Right lung (tissue), 5 donors: Measurements from ENCODE around the gene LACC1. TPM values are rescaled to one million over a fixed set of nuclear protein-coding genes. Genes with fewer than 3 reads are reported as not detected.

ENCODE experiments used
- DNase-seq, 2 donors: peaks; one replicate each; pipeline ENCODE4 v3.0.0-alpha.2; 2013
- polyA plus RNA-seq, 5 donors: library from polyadenylated mRNA; unstranded; fragments of 120-200 nt; gene quantifications; one replicate each; pipeline versions ENCODE4 v1.2.1 to v1.2.3, GENCODE V29; 2013; ENCODE audit warnings: inconsistent platforms in 1 of 5, low replicate concordance in 1 of 5; ENCODE audit not compliant: insufficient read length in 5 of 5, insufficient read depth in 1 of 5

LACC1 gene
- polyA plus RNA-seq, 5 donors: 3.7 to 5.1 (median 4.3) TPM

GRCh38 chr13:43939086-43939485 is 59.4 kb downstream of the LACC1 start:
- no peak for DNase-seq

- no peak for DNase-seq
Measured at GRCh38 chr13:43942286-43942685, 62.6 kb downstream of the LACC1 start.

Other genes starting within 250 kb of the LACC1 start
- gene ENOX1, start 92.9 kb upstream of the LACC1 start, polyA plus RNA-seq: 1 to 10 TPM; 5.4 to 8.7 (median 6.1) TPM
- gene CCDC122, start 164 bp upstream of the LACC1 start, polyA plus RNA-seq: 1 to 10 TPM; 3.5 to 7.9 (median 5.9) TPM